NB4 (cell line): ENCODE results near the gene RPN2.

Experiments used
- CTCF ChIP-seq: IDR thresholded peaks from one replicate; pipeline ENCODE4 v1.5.1; 2012; ENCODE audit warnings: low read depth, low read length
- POLR2A ChIP-seq: IDR thresholded peaks from 2 replicates; pipeline ENCODE4 v1.6.1; 2011; ENCODE audit warnings: mild to moderate bottlenecking; ENCODE audit not compliant: insufficient read length; ENCODE audit errors: extremely low read depth

GRCh38 chr20:37228656-37229055 is 49.5 kb downstream of the RPN2 start:
- no peak for TF ChIP-seq CTCF
- TF ChIP-seq POLR2A = no peak
